GM12891 (cell line): ENCODE data around the gene FBXL20.
"Not testable (repeated sequence)": the region's sequence is repeated elsewhere in the genome, so short reads cannot be mapped to it uniquely, and the experiment has no call there.

ENCODE experiments used
- DNase-seq: peaks from one replicate; pipeline ENCODE4 v3.0.0; 2011; ENCODE audit warnings: low spot score; ENCODE audit not compliant: insufficient read length
- FAIRE-seq: peaks from 2 replicates; lab custom pipeline; 2011; peaks lifted over from hg19 to GRCh38; lab: Jason Lieb, UNC
- PAX5 ChIP-seq: IDR thresholded peaks from 2 replicates; pipeline ENCODE4 v1.6.1; 2011; ENCODE audit warnings: low read length, moderate library complexity, mild to moderate bottlenecking; ENCODE audit not compliant: insufficient read depth, severe bottlenecking
- POLR2A ChIP-seq: IDR thresholded peaks from 2 replicates; pipeline ENCODE4 v1.6.1; 2011; ENCODE audit warnings: low read depth, low read length, control low read depth
- POLR2AphosphoS5 ChIP-seq: IDR thresholded peaks from 2 replicates; pipeline ENCODE4 v1.6.1; 2011; ENCODE audit warnings: low read depth, low read length, control low read depth
- POU2F2 ChIP-seq: IDR thresholded peaks from 2 replicates; pipeline ENCODE4 v1.6.1; 2011; ENCODE audit warnings: low read depth, mild to moderate bottlenecking, control low read depth, low read length, moderate library complexity
- SPI1 ChIP-seq: IDR thresholded peaks from 2 replicates; pipeline ENCODE4 v1.6.1; 2011; ENCODE audit warnings: low read depth, low read length, control low read depth
- TAF1 ChIP-seq: IDR thresholded peaks from 2 replicates; pipeline ENCODE4 v1.6.1; 2011; ENCODE audit warnings: low read depth, low read length, control low read depth

FBXL20 gene

DNA sequence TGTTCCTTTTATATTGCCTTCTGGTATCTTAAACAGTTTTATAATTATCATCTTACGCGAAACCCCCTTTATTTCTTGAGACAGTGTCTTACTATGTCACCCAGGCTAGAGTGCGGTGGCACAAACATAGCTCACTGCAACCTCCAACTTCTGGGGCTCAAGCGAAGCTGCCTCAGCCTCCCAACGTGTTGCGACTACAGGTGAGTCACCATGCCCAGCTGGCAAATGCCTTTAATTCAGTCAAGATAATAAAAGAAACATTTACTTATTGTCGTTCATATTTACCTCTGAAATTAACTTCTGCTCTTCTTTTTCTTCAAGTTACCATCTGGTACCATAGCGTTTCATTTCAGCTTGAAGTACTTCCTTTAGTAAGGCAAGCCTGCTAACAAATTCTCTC lies 43.9 kb downstream of the FBXL20 start:
- FAIRE-seq, result no peak
- TF ChIP-seq SPI1 (no peak), PAX5 (no peak), POU2F2 (no peak), TAF1 (no peak), POLR2A (no peak), POLR2AphosphoS5 (no peak)
- no peak for DNase-seq

DNA sequence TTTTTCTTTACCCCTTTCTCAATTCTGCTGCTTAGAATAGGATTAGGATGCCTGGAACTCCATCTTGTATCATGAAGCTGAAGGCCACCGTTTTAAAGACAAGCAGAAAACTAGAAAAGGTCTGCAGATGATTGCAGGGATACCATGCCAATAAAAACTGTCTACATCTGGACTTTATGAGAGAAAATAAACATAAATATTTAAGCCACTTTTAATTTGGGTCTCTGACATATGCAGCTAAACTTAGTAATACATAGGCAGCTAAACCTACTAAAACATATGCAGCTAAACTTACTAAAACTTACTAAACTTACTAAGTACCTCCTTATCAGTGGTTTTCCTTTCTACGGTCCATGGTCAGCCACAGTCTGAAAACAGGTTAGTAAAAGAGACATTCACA lies 48.4 kb downstream of the FBXL20 start:
- DNase-seq (no peak), FAIRE-seq (no peak)
- TF ChIP-seq SPI1 (no peak), TAF1 (no peak), POU2F2 (no peak), POLR2A (no peak), POLR2AphosphoS5 (no peak)

DNA sequence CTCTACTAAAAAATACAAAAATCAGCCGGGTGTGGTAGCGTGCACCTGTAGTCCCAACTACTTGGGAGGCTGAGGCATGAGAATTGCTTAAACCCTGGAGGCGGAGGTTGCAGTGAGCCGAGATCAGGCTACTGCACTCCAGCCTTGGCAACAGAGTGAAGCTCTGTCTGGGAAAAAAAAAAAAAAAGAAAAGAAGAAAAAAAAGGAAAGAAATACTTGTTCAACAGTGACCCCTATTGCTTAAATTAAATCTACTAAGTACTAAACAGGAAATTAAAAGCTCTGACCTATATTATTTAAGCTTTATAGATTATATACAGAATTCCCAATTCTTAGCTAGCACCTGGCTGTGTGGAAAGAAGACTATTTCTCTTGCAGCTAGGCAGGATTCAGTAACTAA lies 48.9 kb downstream of the FBXL20 start:
- TF ChIP-seq POLR2AphosphoS5 (no peak), POLR2A (no peak), PAX5 (no peak), TAF1 (no peak), POU2F2 (no peak), SPI1 (no peak)
- FAIRE-seq, result no peak
- DNase-seq, result no peak

DNA sequence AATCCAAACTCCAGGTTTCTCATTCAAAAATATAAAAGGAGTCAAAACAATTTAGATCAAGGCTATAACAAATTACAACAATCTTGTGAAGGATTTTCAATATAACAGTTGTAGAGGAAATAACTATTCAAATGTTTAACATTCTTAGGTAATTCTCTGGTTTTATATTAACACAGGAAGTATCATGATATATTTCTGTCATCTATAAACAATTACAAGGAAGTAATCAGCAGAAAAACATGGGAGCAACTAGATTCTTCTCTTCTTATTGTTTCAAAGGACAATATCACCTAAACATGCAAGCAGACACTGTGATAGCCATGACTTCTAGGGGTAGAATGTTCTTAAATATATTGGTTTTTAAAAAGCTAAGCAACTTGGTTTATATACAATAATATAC lies 49.9 kb downstream of the FBXL20 start:
- FAIRE-seq (no peak), DNase-seq (no peak)
- no peak for TF ChIP-seq PAX5
- TF ChIP-seq SPI1, result no peak
- TF ChIP-seq POU2F2, result no peak
- TF ChIP-seq POLR2A, result no peak
- no peak for TF ChIP-seq TAF1
- no peak for TF ChIP-seq POLR2AphosphoS5

DNA sequence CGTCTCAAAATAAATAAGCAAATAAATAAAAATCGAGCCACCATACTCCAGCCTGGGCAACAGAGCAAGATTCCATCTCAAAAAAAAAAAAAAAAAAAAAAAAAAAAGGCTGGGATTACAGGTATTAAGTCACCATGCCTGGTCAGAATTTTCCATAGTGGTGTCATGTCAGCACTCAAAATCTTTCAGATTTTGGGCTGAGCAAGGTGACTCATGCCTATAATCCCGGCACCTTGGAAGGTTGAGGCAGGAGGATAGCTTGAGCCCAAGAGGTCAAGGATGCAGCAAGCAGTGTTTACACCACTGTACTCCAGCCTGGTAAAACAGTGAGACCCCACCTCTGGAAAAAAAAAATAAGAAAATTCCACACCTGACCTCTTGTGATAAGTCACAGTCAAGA lies 52.2 kb downstream of the FBXL20 start:
- FAIRE-seq, result no peak
- DNase-seq, result no peak
- TF ChIP-seq SPI1 (no peak), POU2F2 (no peak), POLR2A (no peak), PAX5 (no peak), TAF1 (no peak), POLR2AphosphoS5 (no peak)

DNA sequence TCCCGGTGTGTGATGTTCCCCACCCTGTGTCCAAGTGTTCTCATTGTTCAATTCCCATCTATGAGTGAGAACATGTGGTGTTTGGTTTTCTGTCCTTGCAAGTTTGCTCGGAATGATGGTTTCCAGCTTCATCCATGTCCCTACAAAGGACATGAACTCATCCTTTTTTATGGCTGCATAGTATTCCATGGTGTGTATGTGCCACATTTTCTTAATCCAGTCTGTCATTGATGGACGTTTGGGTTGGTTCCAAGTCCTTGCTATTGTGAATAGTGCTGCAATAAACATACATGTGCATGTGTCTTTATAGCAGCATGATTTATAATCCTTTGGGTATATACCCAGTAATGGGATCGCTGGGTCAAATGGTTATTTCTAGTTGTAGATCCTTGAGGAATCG lies 54.6 kb downstream of the FBXL20 start:
- DNase-seq, FAIRE-seq: not testable (repeated sequence)

DNA sequence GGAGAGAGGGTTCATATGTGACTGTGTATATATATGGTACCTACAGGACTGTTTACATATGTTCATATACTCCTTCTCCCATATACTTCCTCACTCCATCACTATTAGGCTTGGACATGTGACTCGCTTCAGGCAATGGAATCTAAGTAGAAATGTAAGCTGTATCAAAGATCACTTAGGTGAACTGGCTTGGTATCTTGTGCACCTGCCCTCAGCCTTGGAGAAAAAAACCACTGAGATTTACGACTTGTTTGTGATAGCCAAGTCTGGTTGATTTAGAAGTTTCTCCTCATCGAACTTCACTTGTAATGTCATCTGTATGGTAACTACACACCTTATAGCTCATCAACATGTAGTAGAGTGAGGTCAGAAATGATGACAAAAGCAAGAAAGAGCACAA lies 59.9 kb downstream of the FBXL20 start:
- no peak for TF ChIP-seq POLR2A
- no peak for TF ChIP-seq TAF1
- TF ChIP-seq POLR2AphosphoS5, result no peak
- TF ChIP-seq POU2F2, result no peak
- TF ChIP-seq PAX5, result no peak
- no peak for TF ChIP-seq SPI1
- FAIRE-seq (no peak), DNase-seq (no peak)

DNA sequence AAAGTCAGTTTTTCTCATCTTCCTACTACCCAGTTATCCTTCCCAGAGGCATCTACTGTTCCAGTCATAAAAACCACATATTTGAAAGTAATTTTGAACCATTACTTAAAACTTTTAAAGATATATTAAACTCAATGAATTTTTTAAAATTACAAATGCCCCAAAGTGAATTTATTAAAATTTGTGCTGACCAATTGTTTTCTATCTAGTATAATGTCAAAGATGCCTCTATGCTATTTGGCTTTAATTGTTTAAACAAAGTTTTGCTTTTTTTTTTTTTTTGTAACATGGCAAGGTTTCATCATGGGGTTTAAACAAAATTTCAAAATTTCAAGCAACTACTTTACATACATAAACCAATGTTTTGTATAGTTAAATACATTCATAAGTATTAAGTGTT lies 60.7 kb downstream of the FBXL20 start:
- DNase-seq (no peak), FAIRE-seq (no peak)
- TF ChIP-seq POLR2A (no peak), SPI1 (no peak), POLR2AphosphoS5 (no peak), TAF1 (no peak), PAX5 (no peak), POU2F2 (no peak)

DNA sequence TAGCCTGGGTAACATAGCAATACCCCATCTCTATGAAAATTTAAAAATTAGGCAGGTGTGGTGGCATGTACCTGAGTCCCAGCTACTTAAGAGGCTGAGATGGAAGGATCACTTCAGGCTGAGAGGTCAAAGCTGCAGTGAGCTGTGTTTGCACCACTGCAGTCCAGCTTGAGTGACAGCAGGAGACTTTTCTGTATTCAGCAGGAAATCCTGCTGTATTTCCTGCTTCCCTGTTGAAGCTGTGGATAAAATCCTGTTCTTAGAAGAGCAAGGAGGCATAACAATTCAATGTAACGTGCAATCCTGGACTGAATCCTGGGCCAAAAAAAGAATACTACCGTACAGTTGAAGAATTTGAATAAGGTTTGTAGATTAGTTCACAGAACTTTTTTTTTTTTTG lies 62.2 kb downstream of the FBXL20 start:
- DNase-seq, result no peak
- FAIRE-seq, result no peak

DNA sequence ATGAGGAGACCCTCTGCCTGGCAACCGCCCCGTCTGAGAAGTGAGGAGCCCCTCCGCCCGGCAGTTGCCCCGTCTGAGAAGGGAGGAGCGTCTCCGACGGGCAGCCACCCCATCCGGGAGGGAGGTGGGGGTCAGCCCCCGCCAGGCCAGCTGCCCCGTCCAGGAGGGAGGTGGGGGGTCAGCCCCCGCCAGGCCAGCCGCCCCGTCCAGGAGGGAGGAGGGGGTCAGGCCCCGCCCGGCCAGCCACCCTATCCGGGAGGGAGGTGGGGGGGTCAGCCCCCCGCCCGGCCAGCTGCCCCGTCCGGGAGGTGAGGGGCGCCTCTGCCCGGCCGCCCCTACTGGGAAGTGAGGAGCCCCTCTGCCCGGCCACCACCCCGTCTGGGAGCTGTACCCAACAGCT lies 63.8 kb downstream of the FBXL20 start:
- not testable (repeated sequence) for FAIRE-seq, DNase-seq

More for the DNA sequence above, 62.2 kb downstream of the FBXL20 start:
- TF ChIP-seq POLR2AphosphoS5 (no peak), TAF1 (no peak), POU2F2 (no peak), SPI1 (no peak)

DNA sequence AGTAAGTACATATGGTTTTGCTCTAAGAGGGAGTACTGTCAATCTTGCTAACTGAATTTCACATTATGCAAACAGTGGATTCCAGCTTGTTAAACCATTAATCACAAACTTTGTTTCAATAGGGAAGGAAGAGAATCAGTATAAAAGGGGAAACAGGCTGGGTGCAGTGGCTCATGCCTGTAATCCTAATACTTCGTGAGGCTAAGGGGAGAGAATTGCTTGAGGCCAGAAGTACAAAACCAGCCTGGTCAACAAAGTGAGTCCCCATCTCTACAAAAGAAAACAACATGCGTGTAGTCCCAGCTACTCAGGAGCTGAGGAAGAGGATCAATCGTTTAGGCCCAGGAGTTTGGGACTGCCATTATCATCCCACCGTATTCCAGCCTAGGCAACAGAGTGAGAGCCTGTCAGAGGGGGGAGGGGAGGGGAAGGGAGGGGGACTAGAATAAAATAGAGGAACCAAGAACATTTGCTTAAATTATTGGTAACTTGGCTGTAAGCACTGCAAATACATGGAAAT lies 65.7 kb downstream of the FBXL20 start:
- FAIRE-seq (no peak), DNase-seq (no peak)
- TF ChIP-seq SPI1, result no peak
- TF ChIP-seq PAX5, result no peak
- TF ChIP-seq POLR2AphosphoS5, result no peak
- no peak for TF ChIP-seq POU2F2
- TF ChIP-seq POLR2A, result no peak
- TF ChIP-seq TAF1, result no peak

DNA sequence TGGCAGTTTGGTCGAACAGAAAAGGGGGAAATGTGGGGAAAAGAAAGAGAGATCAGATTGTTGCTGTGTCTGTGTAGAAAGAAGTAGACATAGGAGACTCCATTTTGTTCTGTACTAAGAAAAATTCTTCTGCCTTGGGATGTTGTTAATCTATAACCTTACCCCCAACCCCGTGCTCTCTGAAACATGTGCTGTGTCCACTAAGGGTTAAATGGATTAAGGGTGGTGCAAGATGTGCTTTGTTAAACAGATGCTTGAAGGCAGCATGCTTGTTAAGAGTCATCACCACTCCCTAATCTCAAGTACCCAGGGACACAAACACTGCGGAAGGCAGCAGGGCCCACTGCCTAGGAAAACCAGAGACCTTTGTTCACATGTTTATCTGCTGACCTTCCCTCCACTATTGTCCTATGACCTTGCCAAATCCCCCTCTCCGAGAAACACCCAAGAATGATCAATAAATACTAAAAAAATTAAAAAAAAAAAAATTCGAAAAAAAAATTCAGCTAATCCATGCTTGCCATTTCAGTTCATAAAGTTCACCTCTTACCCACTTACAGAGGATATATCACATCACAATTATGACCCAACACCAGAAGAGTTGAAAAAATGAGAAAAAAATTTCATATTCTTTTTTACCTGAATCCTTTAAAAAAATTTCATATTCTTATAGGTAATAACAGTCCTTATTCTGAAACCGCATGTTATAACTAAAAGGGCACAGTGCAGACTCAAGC lies 67.2 kb downstream of the FBXL20 start:
- FAIRE-seq, result not testable (repeated sequence)

More for the DNA sequence above, 67.2 kb downstream of the FBXL20 start:
- DNase-seq, result not testable (repeated sequence)
